GM18499 (cell line): ENCODE results near the gene PXT1.
"Not testable (repeated sequence)": the region's sequence is repeated elsewhere in the genome, so short reads cannot be mapped to it uniquely, and the experiment has no call there.

Experiments
- ATAC-seq: cut with Tn5 transposase; IDR thresholded peaks from one replicate; pipeline ENCODE4 v1.9.1; 2021; ENCODE audit warnings: moderate number of reproducible peaks; ENCODE audit not compliant: insufficient read depth, unreplicated experiment

The PXT1 gene

GRCh38 chr6:36373368-36374019 is 69.2 kb downstream of the PXT1 start:
- ATAC-seq: no peak

GRCh38 chr6:36372088-36372487 is 70.6 kb downstream of the PXT1 start:
- no peak for ATAC-seq

- no peak for ATAC-seq
These were observed 71.4 kb downstream of the PXT1 start for GRCh38 chr6:36371211-36371610.

- ATAC-seq: no peak
These were observed 72.0 kb downstream of the PXT1 start for GRCh38 chr6:36370638-36371037.

GRCh38 chr6:36368921-36369865 is 73.5 kb downstream of the PXT1 start:
- ATAC-seq: no peak

- ATAC-seq: no peak
These were observed 74.2 kb downstream of the PXT1 start for GRCh38 chr6:36368421-36368820.

GRCh38 chr6:36367743-36368142 is 74.9 kb downstream of the PXT1 start:
- ATAC-seq: no peak

GRCh38 chr6:36364669-36365479 is 77.8 kb downstream of the PXT1 start:
- ATAC-seq: no peak

GRCh38 chr6:36364061-36364635 is 78.5 kb downstream of the PXT1 start:
- ATAC-seq: not testable (repeated sequence)

- ATAC-seq: not testable (repeated sequence)
These were observed 79.3 kb downstream of the PXT1 start for GRCh38 chr6:36363371-36363752.

- no peak for ATAC-seq
These were observed 79.9 kb downstream of the PXT1 start for GRCh38 chr6:36362551-36363370.

GRCh38 chr6:36361071-36361470 is 81.6 kb downstream of the PXT1 start:
- ATAC-seq: no peak

- ATAC-seq: no peak
These were observed 82.2 kb downstream of the PXT1 start for GRCh38 chr6:36360241-36361054.

- ATAC-seq: no peak
These were observed 84.3 kb downstream of the PXT1 start for GRCh38 chr6:36358226-36358915.

GRCh38 chr6:36357872-36358225 is 84.8 kb downstream of the PXT1 start:
- no peak for ATAC-seq

GRCh38 chr6:36355819-36356218 is 86.8 kb downstream of the PXT1 start:
- ATAC-seq: no peak

- no peak for ATAC-seq
These were observed 89.2 kb downstream of the PXT1 start for GRCh38 chr6:36353411-36353915.
